ENCODE data around the gene TNPO3. TPM values are rescaled to one million over a fixed set of nuclear protein-coding genes. Genes with fewer than 3 reads are reported as not detected.

The TNPO3 gene
- total RNA-seq, 2 experiments from 2014 or later: 55.1 to 71.7 TPM

GRCh38 chr7:128906766-128907559 lies 147.9 kb downstream of the TNPO3 start:
- POLR2A ChIA-PET: no interaction called here
- intact Hi-C loops (cut with micrococcal nuclease; ENCODE audit: unreplicated experiment): no loop called here
- no peak for DNase-seq (ENCODE audit: low spot score)

DNA sequence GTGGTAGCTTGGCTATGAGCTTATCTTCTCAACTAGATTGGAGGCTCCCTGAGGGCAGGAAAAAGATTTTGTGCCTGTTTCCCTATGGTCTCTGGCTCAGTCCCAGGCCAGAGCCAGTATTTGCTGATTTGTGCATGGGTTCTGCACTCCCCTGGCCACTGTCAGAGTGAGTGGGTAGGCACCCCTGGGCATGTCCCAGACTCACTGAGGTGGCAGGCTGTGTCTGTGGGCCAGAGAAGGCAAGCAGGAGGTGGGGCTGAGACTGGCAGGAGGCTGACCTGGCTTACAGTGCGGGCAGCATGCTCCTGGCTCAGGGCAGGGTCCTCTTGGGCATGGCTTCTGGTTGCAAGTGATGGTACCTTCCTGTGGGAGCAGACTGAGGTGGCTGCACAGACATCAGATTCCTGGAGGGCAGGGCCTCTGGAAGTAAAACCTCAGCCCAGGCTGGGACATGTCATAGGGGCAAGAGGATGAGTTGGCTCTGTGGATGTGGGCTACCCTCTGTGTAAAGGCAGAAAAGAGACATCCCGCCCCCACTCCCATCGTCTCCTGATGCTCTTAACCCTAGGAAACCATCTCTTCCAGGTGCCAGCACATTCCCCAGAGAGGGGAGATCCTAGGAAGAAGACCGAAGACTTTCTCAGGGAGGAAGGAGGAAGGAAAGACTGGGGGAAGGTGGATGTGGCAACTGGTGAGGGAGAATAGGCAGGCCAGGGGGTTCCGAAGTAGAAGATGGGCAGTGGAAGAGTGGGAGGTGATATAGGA lies 148.7 kb downstream of the TNPO3 start:
- peaks cover 5% of the 10 kb centered on the region for H3K4me1 ChIP-seq (ENCODE audit: insufficient read depth, low read length, poor library complexity, severe bottlenecking)
- H3K4me2 ChIP-seq (ENCODE audit: low read length): no peak overlapping the region
- no peak for DNase-seq (ENCODE audit: low spot score)
- CTCF ChIA-PET (ENCODE audit: unreplicated experiment): no interaction called here
- no peak overlapping the region for H2AFZ ChIP-seq (ENCODE audit: low read length)
- POLR2A ChIA-PET: no interaction called here
- BruUV-seq (replicated peaks): no TSS peak
- TF ChIP-seq CTCF (conservative IDR thresholded peaks at IDR 0.05; ENCODE audit: low read length) (no peak), EZH2phosphoT487 (IDR thresholded peaks at IDR 0.05; ENCODE audit: borderline replicate concordance, low read depth, low read length) (no peak)
- no peaks in the 10 kb centered on the region for H3K9me3 ChIP-seq (ENCODE audit: low read length)
- no peaks in the 10 kb centered on the region for H3K79me2 ChIP-seq (ENCODE audit: insufficient read depth, low read depth, low read length)
- H3K27ac ChIP-seq (ENCODE audit: low read depth, low read length, poor library complexity, severe bottlenecking): no peak overlapping the region
- no peaks in the 10 kb centered on the region for H3K9me2 ChIP-seq (ENCODE audit: insufficient read depth, low read length)
- H3K36me3 ChIP-seq (ENCODE audit: insufficient read depth, low read length): no peaks in the 10 kb centered on the region
- H3K4me3 ChIP-seq (ENCODE audit: low read depth, low read length, poor library complexity, severe bottlenecking): no peak overlapping the region
- no peaks in the 10 kb centered on the region for H4K20me1 ChIP-seq (ENCODE audit: insufficient read depth, low read length)
- intact Hi-C loops (cut with micrococcal nuclease; ENCODE audit: unreplicated experiment): no loop called here

More at GRCh38 chr7:128906766-128907559, 147.9 kb downstream of the TNPO3 start:
- Histone ChIP-seq H3K36me3 (ENCODE audit: insufficient read depth, low read length) (no peaks in the 10 kb centered on the region), H3K27ac (ENCODE audit: low read depth, low read length, poor library complexity, severe bottlenecking) (no peak overlapping the region), H4K20me1 (ENCODE audit: insufficient read depth, low read length) (no peaks in the 10 kb centered on the region), H2AFZ (ENCODE audit: low read length) (no peak overlapping the region), H3K4me2 (ENCODE audit: low read length) (no peak overlapping the region), H3K4me1 (ENCODE audit: insufficient read depth, low read length, poor library complexity, severe bottlenecking) (peaks cover 5% of the 10 kb centered on the region), H3K4me3 (ENCODE audit: low read depth, low read length, poor library complexity, severe bottlenecking) (no peak overlapping the region), H3K79me2 (ENCODE audit: insufficient read depth, low read depth, low read length) (no peaks in the 10 kb centered on the region), H3K9me3 (ENCODE audit: low read length) (no peaks in the 10 kb centered on the region), H3K9me2 (ENCODE audit: insufficient read depth, low read length) (no peaks in the 10 kb centered on the region)
- no peak for TF ChIP-seq EZH2phosphoT487 (IDR thresholded peaks at IDR 0.05; ENCODE audit: borderline replicate concordance, low read depth, low read length)
- TF ChIP-seq CTCF (conservative IDR thresholded peaks at IDR 0.05; ENCODE audit: low read length): no peak
- CTCF ChIA-PET (ENCODE audit: unreplicated experiment): no interaction called here
- BruUV-seq (replicated peaks): no TSS peak
